ENCODE measurements around the gene DCXR. TPM values are rescaled to one million over a fixed set of nuclear protein-coding genes. Genes with fewer than 3 reads are reported as not detected.

Gene DCXR
- total RNA-seq, 1 experiment from 2014 or later: 111 TPM

DNA sequence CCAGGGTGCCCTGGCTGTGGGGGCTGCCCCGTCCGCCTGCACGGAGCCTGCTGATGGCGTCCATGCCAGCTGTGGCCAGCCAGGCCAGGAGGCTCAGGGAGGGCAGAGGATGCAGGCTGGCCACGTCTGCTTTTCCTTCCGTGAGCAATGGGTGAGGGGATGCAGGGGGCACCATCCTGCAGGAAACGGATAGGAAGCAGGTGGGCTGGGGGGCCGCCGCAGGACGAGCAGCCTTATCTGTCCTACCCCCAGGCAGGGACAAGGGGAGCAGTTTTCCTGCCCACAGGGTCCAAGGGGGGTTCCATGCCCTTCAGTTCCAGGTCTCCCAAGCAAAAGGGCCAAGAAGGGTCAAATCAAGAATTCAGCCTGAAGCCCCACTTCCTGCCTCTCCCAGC is 21.4 kb upstream of the DCXR start:
- no TSS peak for BruUV-seq (replicated peaks)
- intact Hi-C loops (cut with micrococcal nuclease): no loop called here
- H3K27me3 Mint-ChIP-seq (ENCODE audit: insufficient read depth, unreplicated experiment): no peaks in the 10 kb centered on the region
- H3K4me3 Mint-ChIP-seq (ENCODE audit: unreplicated experiment): no peak overlapping the region
- DNase-seq (ENCODE audit: unreplicated experiment): no peak
- no peaks in the 10 kb centered on the region for H3K9me3 Mint-ChIP-seq (ENCODE audit: unreplicated experiment)
- CTCF ChIA-PET: interaction anchor here (0.8 kb wide), 1 partner anchor 99 kb away, joined by 3 read pairs; no protein-coding TSS in a partner anchor
- no peak for TF ChIP-seq CTCF (IDR thresholded peaks at IDR 0.05; ENCODE audit: unreplicated experiment)
- H3K36me3 Mint-ChIP-seq (ENCODE audit: insufficient read depth, unreplicated experiment): peaks cover 53% of the 10 kb centered on the region
- no peaks in the 10 kb centered on the region for H3K4me1 Mint-ChIP-seq (ENCODE audit: insufficient read depth, unreplicated experiment)
- H3K27ac Mint-ChIP-seq (ENCODE audit: low read depth, unreplicated experiment): no peak overlapping the region
- POLR2A ChIA-PET: no interaction called here

GRCh38 chr17:82058230-82058854 is 20.8 kb upstream of the DCXR start:
- intact Hi-C loops (cut with micrococcal nuclease): no loop called here
- no peak for TF ChIP-seq CTCF (IDR thresholded peaks at IDR 0.05; ENCODE audit: unreplicated experiment)
- no peak for DNase-seq (ENCODE audit: unreplicated experiment)
- no peak overlapping the region for H3K4me3 Mint-ChIP-seq (ENCODE audit: unreplicated experiment)
- H3K27ac Mint-ChIP-seq (ENCODE audit: low read depth, unreplicated experiment): no peak overlapping the region
- ChIA-PET CTCF (interaction anchor here (0.8 kb wide), 1 partner anchor 99 kb away, joined by 3 read pairs; no protein-coding TSS in a partner anchor), POLR2A (no interaction called here)
- H3K27me3 Mint-ChIP-seq (ENCODE audit: insufficient read depth, unreplicated experiment): no peaks in the 10 kb centered on the region
- peaks cover 53% of the 10 kb centered on the region for H3K36me3 Mint-ChIP-seq (ENCODE audit: insufficient read depth, unreplicated experiment)
- no TSS peak for BruUV-seq (replicated peaks)
- H3K4me1 Mint-ChIP-seq (ENCODE audit: insufficient read depth, unreplicated experiment): no peaks in the 10 kb centered on the region
- no peaks in the 10 kb centered on the region for H3K9me3 Mint-ChIP-seq (ENCODE audit: unreplicated experiment)

GRCh38 chr17:82056729-82057621 is 19.5 kb upstream of the DCXR start:
- no peak for DNase-seq (ENCODE audit: unreplicated experiment)
- no peak for TF ChIP-seq CTCF (IDR thresholded peaks at IDR 0.05; ENCODE audit: unreplicated experiment)
- TSS peak; percentile 63 for BruUV-seq (replicated peaks)
- no peak overlapping the region for H3K4me3 Mint-ChIP-seq (ENCODE audit: unreplicated experiment)
- H3K36me3 Mint-ChIP-seq (ENCODE audit: insufficient read depth, unreplicated experiment): peaks cover 53% of the 10 kb centered on the region
- intact Hi-C loops (cut with micrococcal nuclease): no loop called here
- no peaks in the 10 kb centered on the region for H3K4me1 Mint-ChIP-seq (ENCODE audit: insufficient read depth, unreplicated experiment)
- POLR2A ChIA-PET: interaction anchor here (0.6 to 2.1 kb wide), 2 partner anchors 19 to 20 kb away, joined by 3 to 10 read pairs; partner anchors contain the start of gene DCXR
- H3K27me3 Mint-ChIP-seq (ENCODE audit: insufficient read depth, unreplicated experiment): no peaks in the 10 kb centered on the region
- CTCF ChIA-PET: interaction anchor here (0.6 kb wide), 1 partner anchor 301 kb away, joined by 3 read pairs; no protein-coding TSS in a partner anchor
- no peak overlapping the region for H3K27ac Mint-ChIP-seq (ENCODE audit: low read depth, unreplicated experiment)
- no peaks in the 10 kb centered on the region for H3K9me3 Mint-ChIP-seq (ENCODE audit: unreplicated experiment)
